ENCODE results near the gene RAB3C.
"Not testable (repeated sequence)": the region's sequence is repeated elsewhere in the genome, so short reads cannot be mapped to it uniquely, and the experiment has no call there.

RAB3C gene

GRCh38 chr5:58548068-58548467 is 34.8 kb upstream of the RAB3C start:
- no peak for TF ChIP-seq CTCF (IDR thresholded peaks at IDR 0.05; ENCODE audit: low read depth, low read length)
- H3K4me3 ChIP-seq (ENCODE audit: low read depth, low read length), result no peak overlapping the region

GRCh38 chr5:58551492-58551891 is 31.4 kb upstream of the RAB3C start:
- TF ChIP-seq CTCF (IDR thresholded peaks at IDR 0.05; ENCODE audit: low read depth, low read length), result no peak
- no peak overlapping the region for H3K4me3 ChIP-seq (ENCODE audit: low read depth, low read length)

DNA sequence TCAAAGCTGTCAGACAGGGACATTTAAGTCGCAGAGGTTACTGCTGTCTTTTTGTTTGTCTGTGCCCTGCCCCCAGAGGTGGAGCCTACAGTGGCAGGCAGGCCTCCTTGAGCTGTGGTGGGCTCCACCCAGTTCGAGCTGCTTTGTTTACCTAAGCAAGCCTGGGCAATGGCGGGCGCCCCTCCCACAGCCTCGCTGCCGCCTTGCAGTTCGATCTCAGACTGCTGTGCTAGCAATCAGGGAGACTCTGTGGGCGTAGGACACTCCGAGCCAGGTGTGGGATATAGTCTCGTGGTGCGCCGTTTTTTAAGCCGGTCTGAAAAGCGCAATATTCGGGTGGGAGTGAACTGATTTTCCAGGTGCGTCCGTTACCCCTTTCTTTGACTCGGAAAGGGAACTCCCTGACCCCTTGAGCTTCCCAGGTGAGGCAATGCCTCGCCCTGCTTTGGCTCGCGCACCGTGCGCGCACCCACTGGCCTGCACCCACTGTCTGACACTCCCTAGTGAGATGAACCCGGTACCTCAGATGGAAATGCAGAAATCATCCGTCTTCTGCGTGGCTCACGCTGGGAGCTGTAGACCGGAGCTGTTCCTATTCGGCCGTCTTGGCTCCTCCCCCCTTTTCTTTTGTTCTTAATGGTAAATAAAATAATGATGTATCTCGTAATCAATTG is 25.1 kb upstream of the RAB3C start:
- not testable (repeated sequence) for H3K4me3 ChIP-seq (ENCODE audit: low read depth, low read length)

GRCh38 chr5:58563016-58563700 is 19.7 kb upstream of the RAB3C start:
- H3K4me3 ChIP-seq (ENCODE audit: low read depth, low read length), result not testable (repeated sequence)

DNA sequence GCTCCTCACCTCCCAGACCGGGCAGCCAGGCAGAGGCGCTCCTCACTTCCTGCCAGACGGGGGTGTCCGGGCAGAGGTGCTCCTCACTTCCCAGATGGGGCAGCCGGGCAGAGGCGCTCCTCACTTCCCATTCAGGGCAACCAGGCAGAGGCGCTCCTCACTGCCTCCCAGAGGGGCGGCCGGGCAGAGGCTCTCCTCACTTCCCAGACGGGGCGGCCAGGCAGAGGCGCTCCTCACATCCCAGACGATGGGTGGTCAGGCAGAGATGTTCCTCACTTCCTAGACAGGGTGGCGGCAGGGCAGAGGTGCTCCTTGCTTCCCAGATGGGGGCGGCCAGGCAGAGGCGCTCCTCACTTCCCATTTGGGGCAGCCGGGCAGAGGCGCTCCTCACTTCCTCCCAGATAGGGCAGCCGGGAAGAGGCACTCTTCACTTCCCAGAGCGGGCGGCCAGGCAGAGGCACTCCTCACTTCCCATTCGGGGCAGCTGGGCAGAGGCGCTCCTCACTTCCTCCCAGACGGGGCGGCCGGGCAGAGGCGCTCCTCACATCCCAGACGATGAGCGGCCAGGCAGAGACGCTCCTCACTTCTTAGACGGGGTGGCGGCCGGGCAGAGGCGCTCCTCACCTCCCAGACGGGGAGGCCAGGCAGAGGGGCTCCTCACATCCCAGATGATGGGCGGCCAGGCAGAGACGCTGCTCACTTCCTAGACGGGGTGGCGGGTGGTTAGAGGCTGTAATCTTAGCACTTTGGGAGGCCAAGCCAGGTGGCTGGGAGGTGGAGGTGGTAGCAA is 18.6 kb upstream of the RAB3C start:
- not testable (repeated sequence) for H3K4me3 ChIP-seq (ENCODE audit: low read depth, low read length)

- TF ChIP-seq CTCF (IDR thresholded peaks at IDR 0.05; ENCODE audit: low read depth, low read length), result no peak
- no peak overlapping the region for H3K4me3 ChIP-seq (ENCODE audit: low read depth, low read length)
Observed at GRCh38 chr5:58565033-58565432, 17.8 kb upstream of the RAB3C start.

DNA sequence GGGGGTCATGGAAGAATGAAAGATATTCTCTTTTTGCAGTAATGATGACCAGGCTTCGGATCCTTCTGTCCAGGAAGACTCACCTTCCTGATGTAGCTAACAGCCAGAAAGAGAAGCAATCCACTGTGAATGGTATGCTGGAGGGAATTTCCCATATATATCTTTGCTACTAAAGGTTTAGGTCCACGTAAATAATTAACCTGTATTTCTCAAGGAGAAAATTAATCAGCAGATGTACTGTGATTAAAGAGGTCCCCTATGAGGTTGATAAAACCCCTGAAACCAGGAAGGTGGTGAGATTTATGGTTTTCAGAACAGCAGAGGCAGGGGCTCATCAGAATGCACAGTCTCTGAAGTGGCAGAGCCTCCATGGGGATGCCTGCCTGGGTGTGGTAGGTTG is 11.4 kb upstream of the RAB3C start:
- H3K4me3 ChIP-seq (ENCODE audit: low read depth, low read length), result no peak overlapping the region
- no peak for TF ChIP-seq CTCF (IDR thresholded peaks at IDR 0.05; ENCODE audit: low read depth, low read length)

DNA sequence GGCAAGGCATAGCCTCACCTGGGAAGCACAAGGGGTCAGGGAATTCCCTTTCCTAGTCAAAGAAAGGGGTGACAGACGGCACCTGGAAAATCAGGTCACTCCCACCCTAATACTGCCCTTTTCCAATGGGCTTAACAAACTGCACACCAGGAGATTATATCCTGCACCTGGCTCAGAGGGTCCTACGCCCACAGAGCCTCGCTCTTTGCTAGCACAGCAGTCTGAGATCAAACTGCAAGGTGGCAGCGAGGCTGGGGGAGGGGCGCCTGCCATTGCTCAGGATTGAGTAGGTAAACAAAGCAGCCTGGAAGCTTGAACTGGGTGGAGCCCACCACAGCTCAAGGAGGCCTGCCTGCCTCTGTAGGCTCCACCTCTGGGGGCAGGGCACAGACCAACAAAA is 9.9 kb upstream of the RAB3C start:
- H3K4me3 ChIP-seq (ENCODE audit: low read depth, low read length), result not testable (repeated sequence)

GRCh38 chr5:58579781-58580180 is 3.1 kb upstream of the RAB3C start:
- H3K4me3 ChIP-seq (ENCODE audit: low read depth, low read length), result no peak overlapping the region
- TF ChIP-seq CTCF (IDR thresholded peaks at IDR 0.05; ENCODE audit: low read depth, low read length), result no peak

Data from WI38 (cell line).